Spinal cord (tissue), 10 donors: ENCODE measurements around the gene FRMD4A. TPM values are rescaled to one million over a fixed set of nuclear protein-coding genes. Genes with fewer than 3 reads are reported as not detected.

Source experiments
- DNase-seq, 6 donors: peaks; one replicate each; pipeline versions ENCODE4 v3.0.0 to v3.0.0-alpha.2; 2013 to 2015; ENCODE audit warnings: low spot score in 6 of 6, low read depth in 4 of 6
- H3K27ac ChIP-seq: one replicate; pipeline ENCODE4 v1.5.1; 2013; ENCODE audit warnings: low read depth, low read length, control low read depth
- H3K27me3 ChIP-seq: one replicate; pipeline ENCODE4 v1.6.1; 2013; ENCODE audit warnings: low read length; ENCODE audit not compliant: control insufficient read depth, insufficient read depth
- H3K36me3 ChIP-seq: one replicate; pipeline ENCODE4 v1.6.1; 2013; ENCODE audit warnings: low read length; ENCODE audit not compliant: control insufficient read depth, insufficient read depth
- H3K4me1 ChIP-seq: one replicate; pipeline ENCODE4 v1.6.1; 2013; ENCODE audit warnings: low read length; ENCODE audit not compliant: control insufficient read depth, insufficient read depth
- H3K4me3 ChIP-seq: one replicate; pipeline ENCODE4 v1.5.1; 2013; ENCODE audit warnings: low read depth, low read length, control low read depth
- H3K9me3 ChIP-seq: one replicate; pipeline ENCODE4 v1.6.1; 2013; ENCODE audit warnings: low read length; ENCODE audit not compliant: control insufficient read depth, insufficient read depth
- WGBS: methylation state at CpG from one replicate; pipeline ENCODE4 v1.1.5; 2013; ENCODE audit warnings: missing lambda C conversion rate; ENCODE audit not compliant: insufficient coverage; 5-methylcytosine and 5-hydroxymethylcytosine counted together
- polyA plus RNA-seq, 2 donors: library from polyadenylated mRNA; unstranded; fragments of 120-200 nt; gene quantifications; one replicate each; pipeline ENCODE4 v1.2.1, GENCODE V29; 2013; ENCODE audit not compliant: insufficient read length in 2 of 2
- total RNA-seq, 2 donors: library from RNA; depleted of rRNA in 1 of 2; stranded (reverse); fragments of 120-200 nt in 1 of 2; fragments of >200 nt in 1 of 2; gene quantifications; one replicate each; pipeline versions ENCODE4 v1.2.3 to v1.2.4, GENCODE V29; 2013 to 2014
- donor health status: healthy.

Gene FRMD4A
- total and polyA plus RNA-seq, 4 donors, result 75.4 to 97.8 (median 91.8) TPM

DNA sequence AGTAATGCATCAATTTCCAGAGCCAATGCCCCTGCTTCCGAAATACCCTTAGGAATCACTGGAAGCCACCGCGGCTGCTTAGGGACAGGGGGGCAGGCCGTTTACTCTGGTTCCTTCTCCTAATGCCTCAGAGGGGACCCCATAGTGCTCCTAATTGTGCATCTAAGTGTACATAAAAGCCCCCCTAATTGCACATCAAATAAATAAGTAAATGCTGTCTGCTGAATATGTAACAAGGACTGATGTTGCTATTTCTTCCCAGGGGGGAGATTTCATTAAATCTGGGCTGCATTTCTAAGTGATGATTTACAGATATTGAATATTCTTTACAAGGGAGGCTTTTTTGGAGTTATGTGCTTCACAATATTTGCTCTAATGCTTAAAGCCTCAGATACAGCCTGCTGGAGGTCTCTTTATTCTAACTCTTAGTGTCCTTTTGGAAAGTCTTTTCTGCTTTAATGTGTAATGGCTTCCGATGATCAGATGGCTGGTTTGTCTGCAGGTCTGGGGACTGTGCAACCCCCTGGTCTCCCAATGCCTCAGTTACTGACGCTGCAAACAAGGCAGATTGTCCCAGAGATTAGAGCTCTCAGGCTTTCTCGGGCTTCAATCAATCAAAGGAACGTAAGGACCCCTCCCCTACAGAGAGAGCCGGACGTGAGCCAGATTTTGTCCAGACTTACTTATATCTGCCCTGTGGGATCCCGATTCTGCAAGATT, 601.0 kb downstream of the FRMD4A start:
- no peak overlapping the region for H3K4me3 ChIP-seq
- H3K27me3 ChIP-seq, result no peaks in the 10 kb centered on the region
- H3K9me3 ChIP-seq, result no peaks in the 10 kb centered on the region
- H3K4me1 ChIP-seq, result no peaks in the 10 kb centered on the region
- no peak overlapping the region for H3K27ac ChIP-seq
- 52% methylated on average over 10 of the region's 11 CpGs for WGBS
- H3K36me3 ChIP-seq, result peaks cover 26% of the 10 kb centered on the region
- peak in 3 of 6 donors; percentile 26 to 96 (median 49) for DNase-seq

DNA sequence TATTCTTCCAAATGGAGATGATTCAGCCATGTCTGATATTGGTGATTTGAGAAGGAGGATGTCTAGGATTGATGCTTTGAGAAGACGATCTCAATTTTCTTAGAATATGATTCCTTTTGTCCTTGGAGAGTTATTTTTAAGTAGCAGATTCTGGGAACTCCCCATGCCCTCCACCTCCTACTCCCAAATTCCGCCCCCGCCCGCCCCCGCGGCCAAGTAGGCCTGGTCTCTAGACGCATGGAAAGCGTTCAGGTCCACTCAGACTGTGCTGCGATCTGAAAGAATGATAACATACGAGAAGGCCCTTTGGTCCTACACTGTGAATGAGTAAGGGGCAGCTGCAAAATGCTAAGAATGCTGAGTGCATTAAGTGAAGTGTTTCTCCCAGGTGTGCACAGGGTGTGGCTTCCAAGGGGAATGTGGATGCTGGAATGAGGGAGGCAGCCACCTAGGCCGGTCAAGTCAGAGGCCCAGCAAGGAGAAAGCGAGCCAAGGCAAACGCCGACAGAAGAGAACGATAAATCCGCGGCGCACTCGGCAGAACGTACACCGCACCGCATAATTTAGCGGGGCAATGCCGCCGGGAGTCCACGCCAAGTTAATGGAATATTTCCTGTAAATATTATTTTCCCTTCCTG, 601.7 kb downstream of the FRMD4A start:
- no peak for DNase-seq

DNA sequence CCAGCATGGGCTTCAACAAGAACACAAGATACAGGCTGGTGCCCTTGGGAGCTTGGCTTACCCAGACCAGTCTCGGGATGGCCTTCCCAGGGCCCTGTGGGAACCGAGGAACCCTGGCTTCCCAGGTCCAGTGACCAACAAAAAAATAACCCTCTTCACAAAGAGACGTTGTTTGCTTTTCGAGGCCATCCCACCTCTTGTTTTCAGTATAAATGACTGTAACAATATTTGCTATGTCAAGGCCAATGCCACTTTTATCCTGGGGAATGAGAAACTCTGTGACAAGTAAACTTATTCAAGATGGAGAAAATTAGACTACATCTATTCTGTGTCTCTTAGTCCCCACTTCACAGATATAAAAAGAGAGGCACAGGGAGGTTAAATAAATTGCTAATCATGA, 605.1 kb downstream of the FRMD4A start:
- no peaks in the 10 kb centered on the region for H3K9me3 ChIP-seq
- H3K36me3 ChIP-seq, result peaks cover 9% of the 10 kb centered on the region
- H3K4me1 ChIP-seq, result peaks cover 5% of the 10 kb centered on the region
- no peak for DNase-seq
- H3K27me3 ChIP-seq, result no peaks in the 10 kb centered on the region
- WGBS, result 87% methylated on average over 2 of the region's 4 CpGs
- no peak overlapping the region for H3K27ac ChIP-seq
- no peak overlapping the region for H3K4me3 ChIP-seq

More for the DNA sequence above, 601.7 kb downstream of the FRMD4A start:
- Histone ChIP-seq H3K27ac (no peak overlapping the region), H3K4me1 (peaks cover 4% of the 10 kb centered on the region), H3K9me3 (no peaks in the 10 kb centered on the region), H3K36me3 (peaks cover 23% of the 10 kb centered on the region), H3K4me3 (no peak overlapping the region), H3K27me3 (no peaks in the 10 kb centered on the region)
- WGBS, result 68% methylated on average over 6 of the region's 26 CpGs

DNA sequence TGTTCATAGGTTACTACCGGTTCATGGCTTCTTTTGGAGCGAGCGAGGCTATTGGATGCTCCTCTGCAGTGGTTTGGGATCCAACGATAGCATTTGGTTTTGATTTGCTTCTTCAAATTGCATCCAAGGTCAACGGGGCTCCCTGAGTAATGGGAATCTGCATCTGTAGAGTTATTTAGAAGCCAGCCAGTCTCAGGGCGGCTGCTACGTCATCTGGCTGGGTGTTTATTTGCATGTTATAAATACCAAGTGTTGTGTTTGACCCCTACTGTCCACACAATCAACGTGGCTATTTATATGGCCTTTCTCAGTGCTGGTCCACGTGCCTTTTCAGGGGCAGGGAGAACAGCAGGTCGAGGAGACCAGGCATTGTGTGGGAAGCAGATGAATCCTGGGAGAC, 606.2 kb downstream of the FRMD4A start:
- Histone ChIP-seq H3K27ac (no peak overlapping the region), H3K4me3 (no peak overlapping the region), H3K9me3 (no peaks in the 10 kb centered on the region), H3K4me1 (peaks cover 6% of the 10 kb centered on the region), H3K27me3 (no peaks in the 10 kb centered on the region), H3K36me3 (peaks cover 9% of the 10 kb centered on the region)
- DNase-seq, result peak in 1 of 6 donors; percentile 76
- WGBS, result 92% methylated on average over 2 of the region's 10 CpGs

DNA sequence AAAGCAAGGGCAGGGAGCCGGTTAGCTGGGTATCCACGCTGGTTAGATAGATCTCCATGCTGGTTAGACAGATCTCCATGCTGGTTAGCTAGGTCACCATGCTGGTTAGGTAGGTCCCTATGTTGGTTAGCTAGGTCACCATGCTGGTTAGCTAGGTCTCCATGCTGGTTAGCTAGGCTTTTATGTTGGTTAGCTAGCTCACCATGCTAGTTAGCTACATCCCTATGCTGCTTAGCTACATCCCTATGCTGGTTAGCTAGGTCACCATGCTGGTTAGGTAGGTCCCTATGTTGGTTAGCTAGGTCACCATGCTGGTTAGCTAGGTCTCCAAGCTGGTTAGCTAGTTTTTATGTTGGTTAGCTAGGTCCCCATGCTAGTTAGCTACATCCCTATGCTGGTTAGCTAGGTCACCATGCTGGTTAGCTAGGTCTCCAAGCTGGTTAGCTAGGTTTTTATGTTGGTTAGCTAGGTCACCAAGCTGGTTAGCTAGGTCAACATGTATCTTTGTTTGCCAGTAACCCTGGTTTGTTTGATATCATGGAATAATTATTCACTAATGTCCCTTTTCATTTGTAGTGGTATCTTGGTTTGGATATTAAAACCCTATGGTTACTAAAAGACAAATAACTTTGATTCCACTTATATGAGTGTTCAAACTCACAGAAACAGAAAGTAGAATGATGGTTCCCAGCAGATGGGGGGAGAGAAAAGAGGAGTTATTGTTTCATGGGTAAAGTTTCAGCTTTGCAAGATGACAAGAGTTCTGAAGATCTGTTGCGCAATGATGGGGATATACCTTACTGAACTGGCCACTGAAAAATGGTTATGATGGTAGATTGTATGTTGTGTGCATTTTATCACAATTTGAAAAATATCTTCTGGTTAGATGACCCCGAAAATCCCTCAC, 607.7 kb downstream of the FRMD4A start:
- H3K36me3 ChIP-seq, result peaks cover 9% of the 10 kb centered on the region
- H3K4me1 ChIP-seq, result peaks cover 18% of the 10 kb centered on the region
- no peaks in the 10 kb centered on the region for H3K9me3 ChIP-seq
- no peak overlapping the region for H3K4me3 ChIP-seq
- H3K27ac ChIP-seq, result no peak overlapping the region
- DNase-seq, result no peak
- no peaks in the 10 kb centered on the region for H3K27me3 ChIP-seq
- 100% methylated on average over 2 of the region's 4 CpGs for WGBS

DNA sequence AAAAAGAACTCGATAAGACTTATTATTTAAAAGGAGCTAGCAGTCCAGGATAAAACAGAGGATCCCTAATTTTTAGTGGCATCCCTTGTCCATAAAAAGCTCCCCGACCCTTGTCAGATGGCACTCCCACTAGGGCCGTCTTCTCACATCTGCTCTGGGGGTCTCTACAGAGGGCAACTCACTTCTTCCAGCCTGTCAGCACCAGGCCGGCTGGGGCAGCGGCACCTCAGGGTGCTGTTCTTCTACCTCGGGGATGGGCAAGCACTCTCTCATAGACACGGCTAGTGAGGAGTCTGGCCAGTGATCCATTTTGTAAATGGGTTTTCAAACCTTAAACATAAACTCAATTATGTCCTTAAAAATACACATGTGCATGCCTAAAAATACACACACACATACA, 609.2 kb downstream of the FRMD4A start:
- 97% methylated on average over 5 of the region's 7 CpGs for whole genome bisulfite sequencing
- Histone ChIP-seq H3K27ac (no peak overlapping the region), H3K4me3 (no peak overlapping the region), H3K4me1 (peaks cover 23% of the 10 kb centered on the region), H3K27me3 (no peaks in the 10 kb centered on the region), H3K9me3 (no peaks in the 10 kb centered on the region), H3K36me3 (peaks cover 6% of the 10 kb centered on the region)
- no peak for DNase-seq

DNA sequence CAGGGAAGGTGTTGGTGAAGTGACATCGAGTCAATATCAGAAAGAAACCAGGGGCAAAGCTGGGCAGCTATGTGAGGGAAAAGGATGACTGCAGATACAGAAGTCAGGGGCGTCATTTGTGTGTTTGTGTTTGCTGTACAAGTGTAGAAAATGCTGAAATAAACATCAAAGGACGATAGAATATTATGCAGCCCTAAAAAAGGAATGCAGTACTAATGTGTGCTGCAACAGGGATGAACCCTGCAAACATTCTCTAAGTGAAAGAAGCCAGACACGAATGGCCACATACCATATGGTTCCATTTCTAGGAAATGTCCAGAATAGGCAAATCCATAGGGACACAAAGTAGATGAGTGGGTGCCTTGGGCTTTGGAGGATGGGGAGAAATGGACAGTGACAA, 610.0 kb downstream of the FRMD4A start:
- peak overlapping the region; percentile 33 for H3K27ac ChIP-seq
- peaks cover 23% of the 10 kb centered on the region for H3K4me1 ChIP-seq
- no peaks in the 10 kb centered on the region for H3K9me3 ChIP-seq
- H3K27me3 ChIP-seq, result no peaks in the 10 kb centered on the region
- H3K36me3 ChIP-seq, result peaks cover 5% of the 10 kb centered on the region
- H3K4me3 ChIP-seq, result no peak overlapping the region
- 100% methylated on average over 3 of the region's 4 CpGs for WGBS
- no peak for DNase-seq

DNA sequence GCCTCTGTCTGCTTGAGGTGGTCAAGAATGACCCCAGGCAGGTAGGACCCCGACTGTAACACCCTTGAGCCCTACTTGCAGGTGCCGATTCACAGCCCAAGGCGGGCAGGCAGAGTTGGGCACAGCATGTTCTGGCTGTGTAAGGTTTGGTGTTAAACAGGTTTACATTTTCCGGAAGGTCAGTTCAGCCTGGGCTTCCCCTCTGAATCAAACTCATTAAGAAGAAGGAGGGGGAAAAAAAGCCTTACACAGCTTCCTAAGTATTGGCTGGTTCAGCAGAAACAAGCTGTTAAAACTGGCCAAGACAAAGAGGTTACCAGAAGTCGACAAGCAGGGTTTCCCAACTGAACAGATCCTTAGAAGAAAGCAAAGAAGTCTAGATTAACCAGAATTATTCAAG, 611.3 kb downstream of the FRMD4A start:
- Histone ChIP-seq H3K4me3 (no peak overlapping the region), H3K4me1 (peaks cover 23% of the 10 kb centered on the region), H3K9me3 (no peaks in the 10 kb centered on the region), H3K27ac (peak overlapping the region; percentile 66), H3K36me3 (peaks cover 5% of the 10 kb centered on the region), H3K27me3 (no peaks in the 10 kb centered on the region)
- no peak for DNase-seq
- 88% methylated on average over 3 of the region's 5 CpGs for WGBS

DNA sequence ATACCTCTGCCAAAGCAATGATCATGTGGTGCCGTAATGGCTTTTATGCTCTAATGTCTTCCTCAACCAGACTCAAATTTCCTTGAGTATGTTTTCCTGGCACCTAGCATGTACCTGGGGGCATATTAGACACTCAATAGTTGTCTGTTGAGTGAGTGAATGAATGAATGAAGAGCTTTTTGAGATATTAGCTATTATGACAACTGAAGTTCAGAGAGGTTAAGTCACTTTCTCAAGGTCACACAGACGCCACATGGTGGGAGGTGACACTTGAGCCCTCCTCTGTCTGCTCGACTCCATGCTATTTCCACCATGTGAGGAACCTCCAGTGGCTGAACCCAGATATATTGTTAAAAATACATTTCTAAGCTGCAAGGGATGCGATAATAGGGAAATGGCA, 611.9 kb downstream of the FRMD4A start:
- Histone ChIP-seq H3K4me1 (peaks cover 20% of the 10 kb centered on the region), H3K27ac (peak overlapping the region; percentile 66), H3K9me3 (no peaks in the 10 kb centered on the region), H3K27me3 (no peaks in the 10 kb centered on the region), H3K36me3 (peaks cover 5% of the 10 kb centered on the region), H3K4me3 (no peak overlapping the region)
- 83% methylated on average over 1 of the region's 4 CpGs for WGBS
- no peak for DNase-seq
